Brain microvascular endothelial cell (primary cell): ENCODE data around the gene KIF25.

Experiments
- DNase-seq: peaks from one replicate; pipeline ENCODE4 v3.0.0-alpha.2; 2020
- H3K27ac ChIP-seq: fragments of 250-450 bp; sonication (Bioruptor Pico); 2 replicates; pipeline ENCODE4 v1.5.1; 2020; ENCODE audit warnings: mild to moderate bottlenecking, moderate library complexity
- H3K27me3 ChIP-seq: fragments of 250-450 bp; sonication (Bioruptor Pico); replicated peaks from 2 replicates; pipeline ENCODE4 v1.5.1; 2020; ENCODE audit warnings: mild to moderate bottlenecking
- H3K36me3 ChIP-seq: fragments of 250-450 bp; sonication (Bioruptor Pico); replicated peaks from 2 replicates; pipeline ENCODE4 v1.5.1; 2020; ENCODE audit warnings: mild to moderate bottlenecking
- H3K4me3 ChIP-seq: 2 replicates; pipeline ENCODE4 v1.5.1; 2011; ENCODE audit warnings: low read depth, mild to moderate bottlenecking, control low read depth, low read length, moderate library complexity
- CTCF ChIP-seq: IDR thresholded peaks from 2 replicates; pipeline ENCODE4 v1.5.1; 2011; ENCODE audit warnings: low read depth, mild to moderate bottlenecking, moderate library complexity, low read length, control low read depth, inconsistent platforms; ENCODE audit errors: missing control alignments
- in situ Hi-C: cut with HindIII; loops from 2 replicates; pipeline ENCODE4 v1.10.0; 2017; ENCODE audit warnings: low sequenced_read_pairs, low pct_ligation_motif_present

The KIF25 gene

GRCh38 chr6:168088161-168089053 is 90.9 kb downstream of the KIF25 start:
- in situ Hi-C loops, result no loop called here

GRCh38 chr6:168089186-168090063 is 92.0 kb downstream of the KIF25 start:
- in situ Hi-C loops, result no loop called here
- peaks cover 8% of the 10 kb centered on the region for H3K27me3 ChIP-seq
- no peak for DNase-seq
- H3K36me3 ChIP-seq, result no peaks in the 10 kb centered on the region
- no peak overlapping the region for H3K4me3 ChIP-seq
- no peak overlapping the region for H3K27ac ChIP-seq
- no peak for TF ChIP-seq CTCF

More at GRCh38 chr6:168088161-168089053, 90.9 kb downstream of the KIF25 start:
- Histone ChIP-seq H3K36me3 (no peaks in the 10 kb centered on the region), H3K4me3 (no peak overlapping the region), H3K27me3 (peaks cover 10% of the 10 kb centered on the region), H3K27ac (no peak overlapping the region)
- DNase-seq, result peak; percentile 63
- TF ChIP-seq CTCF, result no peak

- Histone ChIP-seq H3K27me3 (peaks cover 8% of the 10 kb centered on the region), H3K4me3 (no peak overlapping the region), H3K36me3 (no peaks in the 10 kb centered on the region), H3K27ac (no peak overlapping the region)
- in situ Hi-C loops, result no loop called here
- DNase-seq, result no peak
- no peak for TF ChIP-seq CTCF
Observed at GRCh38 chr6:168090064-168090690, 92.7 kb downstream of the KIF25 start.

- no peaks in the 10 kb centered on the region for H3K36me3 ChIP-seq
- no peak overlapping the region for H3K4me3 ChIP-seq
- peaks cover 8% of the 10 kb centered on the region for H3K27me3 ChIP-seq
- DNase-seq, result no peak
- no peak for TF ChIP-seq CTCF
- H3K27ac ChIP-seq, result no peak overlapping the region
- in situ Hi-C loops, result no loop called here
Observed at GRCh38 chr6:168090706-168091105, 93.2 kb downstream of the KIF25 start.

- no peak for TF ChIP-seq CTCF
- in situ Hi-C loops, result no loop called here
- DNase-seq, result no peak
Observed at GRCh38 chr6:168091381-168092264, 94.2 kb downstream of the KIF25 start.

More at GRCh38 chr6:168091381-168092264, 94.2 kb downstream of the KIF25 start:
- Histone ChIP-seq H3K27me3 (peaks cover 8% of the 10 kb centered on the region), H3K4me3 (no peak overlapping the region), H3K36me3 (no peaks in the 10 kb centered on the region), H3K27ac (no peak overlapping the region)
